ENCODE results near the gene MRPL1.

DNA sequence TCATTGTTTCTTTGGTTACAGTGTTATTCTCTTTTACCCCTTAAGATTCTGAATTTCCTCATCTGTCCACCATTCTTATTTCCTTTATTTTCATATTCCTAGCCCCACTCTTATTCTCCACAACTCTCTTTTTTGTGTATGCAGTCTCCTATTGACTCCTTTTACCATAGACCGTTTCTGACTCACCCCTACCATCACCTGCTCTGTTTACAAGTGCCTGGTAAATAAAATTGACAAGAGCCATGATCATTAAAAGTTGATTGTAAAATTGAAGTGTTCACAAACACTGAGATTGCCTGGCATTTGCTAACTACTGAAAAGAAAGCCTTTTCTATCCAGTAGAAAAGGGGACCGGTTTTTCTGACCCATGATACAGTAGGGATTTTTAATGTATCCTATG is 54.4 kb downstream of the MRPL1 start:
- TF ChIP-seq, protein P1, sequence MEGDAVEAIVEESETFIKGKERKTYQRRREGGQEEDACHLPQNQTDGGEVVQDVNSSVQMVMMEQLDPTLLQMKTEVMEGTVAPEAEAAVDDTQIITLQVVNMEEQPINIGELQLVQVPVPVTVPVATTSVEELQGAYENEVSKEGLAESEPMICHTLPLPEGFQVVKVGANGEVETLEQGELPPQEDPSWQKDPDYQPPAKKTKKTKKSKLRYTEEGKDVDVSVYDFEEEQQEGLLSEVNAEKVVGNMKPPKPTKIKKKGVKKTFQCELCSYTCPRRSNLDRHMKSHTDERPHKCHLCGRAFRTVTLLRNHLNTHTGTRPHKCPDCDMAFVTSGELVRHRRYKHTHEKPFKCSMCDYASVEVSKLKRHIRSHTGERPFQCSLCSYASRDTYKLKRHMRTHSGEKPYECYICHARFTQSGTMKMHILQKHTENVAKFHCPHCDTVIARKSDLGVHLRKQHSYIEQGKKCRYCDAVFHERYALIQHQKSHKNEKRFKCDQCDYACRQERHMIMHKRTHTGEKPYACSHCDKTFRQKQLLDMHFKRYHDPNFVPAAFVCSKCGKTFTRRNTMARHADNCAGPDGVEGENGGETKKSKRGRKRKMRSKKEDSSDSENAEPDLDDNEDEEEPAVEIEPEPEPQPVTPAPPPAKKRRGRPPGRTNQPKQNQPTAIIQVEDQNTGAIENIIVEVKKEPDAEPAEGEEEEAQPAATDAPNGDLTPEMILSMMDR (IDR thresholded peaks at IDR 0.05): no peak
- no peak for TF ChIP-seq POLR2A (IDR thresholded peaks at IDR 0.05)
